Stimulated activated CD8-positive, alpha-beta memory T cell treated with anti-CD3 and anti-CD28 coated beads, Interleukin-12 subunit alpha, Interleukin-12 subunit beta, amount 100 ng/mL, for 4 hours (primary cell): Measurements from ENCODE around the gene SLC26A9.

ENCODE experiments used
- DNase-seq: peaks from one replicate; pipeline ENCODE4 v3.0.0-alpha.2; 2020; ENCODE audit warnings: low read depth

The SLC26A9 gene

DNA sequence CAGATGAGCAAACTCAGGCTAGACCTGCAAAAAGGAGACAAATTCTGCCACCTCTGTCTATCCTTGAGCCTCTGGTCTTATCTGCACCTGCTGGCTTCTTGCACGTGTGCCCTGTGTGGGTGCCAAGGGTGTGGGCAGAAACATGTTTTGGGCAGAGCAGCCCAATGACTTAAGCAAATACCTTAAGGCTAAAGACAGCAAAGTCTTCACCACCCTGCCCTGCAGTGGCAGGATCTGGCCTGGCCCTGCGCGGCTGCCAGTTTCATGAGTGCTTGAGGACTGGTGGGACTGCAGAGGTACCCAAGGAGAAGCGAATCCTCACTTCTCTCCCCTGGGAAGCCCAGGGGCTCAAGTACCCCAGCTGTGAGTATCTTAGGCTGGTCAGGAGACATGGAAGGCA, 3.8 kb upstream of the SLC26A9 start:
- no peak for DNase-seq

DNA sequence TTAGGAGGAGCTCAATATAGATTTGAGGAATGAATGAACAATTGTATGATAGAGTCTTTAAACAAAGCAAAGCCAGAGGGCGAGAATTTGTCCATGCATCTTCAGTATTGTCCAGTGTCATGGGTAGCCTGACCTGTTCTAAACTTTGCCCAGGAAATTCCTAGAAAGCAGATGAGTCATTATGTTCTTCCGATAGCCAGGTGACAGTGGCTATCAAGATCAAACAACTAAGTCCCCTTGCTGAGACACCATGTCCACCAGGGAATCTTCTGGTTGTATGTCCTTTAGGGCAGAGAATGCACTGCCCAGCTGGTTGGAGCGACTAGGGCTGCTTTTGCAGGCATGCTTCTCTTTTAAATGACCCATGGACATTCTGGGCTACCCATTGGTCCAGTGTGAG, 1.8 kb upstream of the SLC26A9 start:
- no peak for DNase-seq

DNA sequence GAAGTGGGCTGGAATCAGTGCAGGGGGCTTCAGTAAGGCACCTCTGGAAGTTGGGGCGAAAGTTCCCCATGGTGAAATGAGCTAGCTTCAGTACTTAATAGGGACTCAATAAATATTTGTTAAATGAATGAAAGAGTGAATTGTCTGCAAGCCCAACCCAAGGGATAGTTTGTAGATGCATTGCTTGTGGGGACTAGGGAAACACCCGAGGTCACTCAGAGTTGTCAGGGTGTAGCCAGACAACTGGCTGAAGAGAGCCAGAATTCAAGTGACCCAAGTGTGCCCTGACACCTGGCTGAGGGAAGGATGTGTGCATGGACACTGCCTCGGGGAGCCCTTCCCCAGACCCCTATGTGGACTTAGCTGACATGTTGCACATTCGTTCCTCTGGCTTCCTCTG, 1.3 kb upstream of the SLC26A9 start:
- DNase-seq: no peak

DNA sequence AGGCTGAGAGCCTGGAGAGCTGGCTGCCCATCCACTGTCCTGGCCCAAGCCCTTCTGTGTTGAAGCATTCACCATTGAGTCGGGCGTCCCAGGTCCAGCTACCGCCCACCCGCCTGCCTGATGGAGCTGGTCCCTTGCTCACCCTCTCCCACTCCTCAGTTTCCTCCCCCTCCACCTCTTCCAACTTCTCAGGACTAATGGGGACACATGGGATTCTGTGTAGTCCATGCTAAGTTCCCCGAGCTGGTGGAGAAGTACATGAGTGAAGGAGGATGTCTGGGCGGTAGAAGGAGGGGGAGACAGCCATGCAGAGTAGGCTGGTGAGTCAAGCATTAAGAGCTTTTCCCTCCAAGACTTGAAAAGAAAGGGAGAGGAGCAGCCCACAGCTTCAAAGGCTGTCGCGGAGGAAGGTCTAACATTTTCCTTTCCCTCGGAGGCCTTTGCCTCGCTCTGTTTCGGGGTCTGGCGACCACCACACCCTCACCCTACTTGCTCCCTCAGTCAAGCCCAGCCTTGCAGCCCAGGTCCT, 561 bp downstream of the SLC26A9 start:
- no peak for DNase-seq

DNA sequence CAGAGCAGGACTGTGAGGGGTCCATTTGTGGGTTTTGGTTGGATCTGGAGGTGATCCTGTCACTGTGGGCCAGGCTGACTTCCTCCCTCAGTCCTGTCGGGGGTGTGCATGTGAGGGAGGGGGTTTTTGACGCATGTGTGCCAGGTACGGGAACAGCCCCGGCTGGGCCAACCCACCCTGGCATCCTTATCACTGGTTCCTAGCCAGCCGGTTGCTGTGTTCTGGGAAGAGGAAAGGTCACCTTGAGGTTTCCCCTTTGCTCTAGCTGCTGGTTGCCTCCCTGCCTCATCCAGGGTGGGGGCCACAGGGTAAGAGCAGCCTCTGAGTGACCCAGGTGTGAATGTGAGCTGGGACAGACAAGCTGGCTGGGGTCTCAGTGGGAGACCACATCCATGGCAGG, 2.5 kb downstream of the SLC26A9 start:
- no peak for DNase-seq

DNA sequence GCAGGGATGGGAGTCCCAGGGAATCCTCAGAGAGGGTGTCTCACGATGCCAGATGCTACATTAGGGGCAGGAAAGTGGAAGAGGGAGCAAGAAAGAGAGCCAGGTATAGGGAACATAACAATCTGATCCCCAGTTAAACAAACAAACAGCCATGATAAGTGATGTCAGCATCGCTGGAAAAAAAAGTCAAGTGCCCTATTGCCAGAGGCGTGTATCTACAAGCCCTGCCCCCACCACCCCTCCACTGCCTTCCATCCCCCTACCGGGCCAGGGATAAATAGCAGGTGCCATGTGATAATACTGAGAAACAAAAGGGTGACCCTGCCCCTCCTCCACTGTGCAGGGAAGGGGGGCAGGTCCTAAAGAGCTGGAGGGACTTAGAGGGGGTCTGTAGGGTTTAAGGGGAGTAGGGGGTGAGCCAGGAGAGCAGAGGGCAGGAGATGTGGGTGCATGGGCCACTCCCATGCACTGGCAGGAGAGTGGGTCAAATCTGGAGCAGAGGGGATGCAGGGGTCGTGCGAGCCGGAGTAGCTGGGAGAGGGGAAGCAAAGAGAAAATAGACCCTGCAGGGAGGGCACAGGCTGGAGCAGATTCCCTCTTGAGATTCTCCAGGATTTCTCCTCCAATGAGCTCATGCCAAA, 3.4 kb downstream of the SLC26A9 start:
- DNase-seq: no peak

DNA sequence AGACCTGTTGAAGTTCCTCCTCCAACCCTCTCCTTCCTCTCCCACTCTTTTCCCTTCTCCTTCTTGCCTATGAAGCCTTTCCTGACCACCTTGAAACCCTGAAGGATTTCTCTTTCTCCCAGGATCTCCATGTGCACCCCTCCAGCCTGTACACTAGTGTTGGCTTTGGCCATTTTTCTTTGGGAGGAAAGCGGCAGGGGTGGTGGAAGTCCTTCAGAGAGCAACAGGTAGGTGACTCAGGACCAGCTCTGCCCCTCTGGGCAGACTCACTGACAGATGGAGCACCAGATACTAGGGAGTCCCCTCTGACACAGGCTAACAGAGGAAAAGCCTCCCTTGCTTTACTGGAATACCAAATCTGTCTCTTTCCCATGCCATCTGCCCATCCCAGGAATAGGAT, 4.6 kb downstream of the SLC26A9 start:
- no peak for DNase-seq

DNA sequence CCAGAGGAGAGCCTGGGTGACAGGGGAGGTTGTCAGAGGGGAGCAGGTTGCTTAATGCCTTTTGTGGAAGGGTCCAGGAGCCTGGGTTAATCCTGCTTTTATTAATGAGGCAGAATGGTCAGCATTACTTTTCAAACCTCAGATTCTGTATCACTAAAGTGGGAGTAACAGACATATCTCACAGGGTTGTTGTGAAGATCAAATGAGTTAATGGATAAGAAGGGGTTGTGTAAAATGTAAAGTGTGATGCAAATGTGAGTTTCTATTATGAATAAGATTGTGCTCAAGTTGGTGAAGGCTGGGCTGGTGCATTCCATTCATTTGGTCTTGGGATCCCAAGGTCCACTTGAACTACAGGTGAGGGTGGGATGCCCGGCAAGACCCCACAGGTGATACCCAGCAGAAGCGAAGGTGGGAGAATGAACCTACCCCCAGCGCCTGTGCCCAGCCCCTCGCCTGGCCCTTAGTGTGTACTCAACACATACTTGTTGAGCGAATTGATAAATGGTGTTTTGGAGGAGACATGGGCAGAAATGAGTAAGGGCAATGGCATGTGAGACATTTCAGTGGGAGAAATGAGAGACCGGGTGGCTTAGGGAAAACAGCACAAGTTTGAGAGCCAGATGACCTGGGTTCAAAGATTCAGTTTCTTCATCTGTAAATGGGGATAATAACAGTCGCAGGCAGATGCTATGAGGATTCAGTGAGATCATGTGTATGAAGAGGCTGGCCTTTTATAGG, 6.2 kb downstream of the SLC26A9 start:
- DNase-seq: no peak

DNA sequence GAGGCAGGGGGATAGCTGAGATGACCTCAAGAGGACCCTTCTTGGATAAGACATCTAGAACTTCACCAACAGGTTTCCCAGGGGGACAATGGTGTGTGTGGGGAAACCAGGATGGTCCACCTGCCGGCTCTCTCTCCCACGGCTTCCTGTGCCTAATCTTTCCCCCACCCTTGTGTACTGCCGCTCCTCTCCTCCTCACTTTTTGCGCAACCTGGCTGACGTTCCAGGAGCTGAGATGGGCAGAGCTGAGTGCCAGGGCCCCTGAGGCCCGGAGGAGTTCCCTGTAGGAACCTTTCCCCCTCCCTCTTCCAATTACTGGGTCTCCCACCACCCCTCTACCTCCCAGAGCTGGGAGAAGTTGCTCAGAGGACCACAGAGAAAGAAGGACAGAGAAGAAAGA, 6.9 kb downstream of the SLC26A9 start:
- DNase-seq: no peak

DNA sequence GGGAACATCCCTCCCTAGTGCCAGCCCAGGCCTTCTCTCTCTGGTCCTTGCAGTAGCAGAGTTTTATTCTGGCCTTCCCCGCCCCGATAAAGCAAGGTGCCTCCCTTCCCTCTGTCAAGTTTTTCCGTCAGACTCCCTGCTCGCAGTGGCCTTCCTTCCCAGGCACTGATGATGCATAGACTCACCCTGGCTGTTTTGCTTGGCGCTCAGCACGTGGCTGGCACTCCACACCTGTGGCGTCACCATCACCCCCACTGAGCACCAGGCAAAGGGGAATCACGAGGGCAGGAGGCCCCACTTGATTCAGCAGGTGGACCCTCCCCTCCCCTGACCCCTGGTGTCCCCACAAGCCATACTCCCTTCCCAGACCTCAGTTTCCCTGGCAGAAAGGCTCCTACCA, 7.4 kb downstream of the SLC26A9 start:
- no peak for DNase-seq

DNA sequence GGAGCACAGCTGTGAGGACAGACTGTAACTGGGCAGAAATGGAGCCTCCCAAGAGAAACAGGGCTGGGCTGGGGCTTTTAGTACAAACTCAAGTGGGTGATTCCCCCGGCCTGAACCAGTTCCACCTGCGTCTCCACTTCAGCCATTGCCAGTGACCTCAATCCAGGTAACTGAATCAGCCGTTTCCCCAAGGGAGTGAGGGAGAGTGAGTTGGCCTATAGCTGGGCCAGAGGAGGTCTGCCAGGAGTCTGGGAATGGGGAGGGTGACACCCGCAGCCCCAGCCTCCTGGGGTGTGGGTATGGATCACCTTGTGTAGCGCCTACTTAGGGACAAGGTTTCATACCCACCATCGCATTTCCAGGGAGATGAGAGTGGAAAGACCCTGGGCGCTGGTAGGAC, 8.5 kb downstream of the SLC26A9 start:
- no peak for DNase-seq

DNA sequence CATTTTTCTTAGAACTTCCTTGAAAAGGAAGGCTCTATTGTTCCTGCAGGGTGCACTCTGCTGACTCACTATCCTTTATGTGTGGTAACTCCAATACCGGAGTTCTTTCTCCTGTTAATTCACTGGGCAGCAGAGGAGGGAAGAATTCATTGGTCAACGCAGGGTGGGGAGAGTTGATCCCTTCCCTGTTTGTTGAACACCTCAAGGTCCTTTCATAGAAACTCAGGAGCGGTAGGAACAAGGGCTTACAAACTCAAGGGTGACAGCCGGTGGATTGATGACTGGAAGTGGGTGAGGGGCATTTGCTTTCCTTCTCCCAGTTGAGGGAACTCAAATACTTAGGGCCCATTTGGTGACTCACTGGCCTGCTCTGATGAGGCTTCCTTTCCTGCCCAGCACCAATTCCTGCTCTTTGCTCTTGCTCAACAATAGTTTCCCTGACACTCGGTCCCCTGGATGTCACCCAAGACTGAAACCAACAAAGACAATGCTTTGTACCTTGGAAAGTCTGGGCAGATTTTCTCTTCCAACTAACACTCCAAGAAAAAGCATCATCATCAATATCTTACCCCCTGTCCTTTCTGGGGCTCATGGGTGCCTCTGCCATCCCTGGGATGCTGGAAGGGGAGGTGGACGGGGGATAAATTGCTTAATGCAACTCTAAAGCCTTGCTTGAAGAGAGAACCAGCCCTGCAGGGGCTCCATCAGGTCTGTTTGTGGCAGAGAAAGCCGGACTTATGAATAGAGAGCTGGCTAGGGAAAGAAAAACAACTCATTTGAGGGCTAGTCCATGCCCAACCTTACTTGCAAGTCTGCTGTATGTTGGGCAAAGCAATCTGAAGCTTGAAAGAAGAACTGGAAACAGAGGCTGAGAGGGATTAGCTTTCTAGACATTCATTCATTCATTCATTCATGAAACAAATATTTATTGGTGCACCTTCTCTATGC, 9.3 kb downstream of the SLC26A9 start:
- no peak for DNase-seq

DNA sequence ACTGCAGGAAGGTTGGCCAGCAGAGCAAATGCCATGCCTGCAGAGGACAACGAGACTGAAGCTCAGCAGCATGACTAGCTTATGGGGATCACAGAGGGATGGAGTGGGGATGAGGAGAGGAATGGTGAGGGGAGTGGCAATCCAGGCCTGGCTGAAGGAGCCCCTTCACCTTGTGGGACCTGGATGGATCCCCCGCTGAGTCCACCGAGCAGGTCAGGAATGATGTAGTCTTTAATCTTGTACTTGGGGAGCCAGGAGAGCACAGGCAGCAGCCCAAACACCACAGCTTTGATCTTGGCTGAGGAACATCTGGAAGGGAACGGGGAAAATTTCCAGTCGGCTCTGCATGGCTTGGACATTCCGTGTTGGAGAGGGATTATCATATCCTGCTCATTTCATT, 10.5 kb downstream of the SLC26A9 start:
- DNase-seq: no peak

DNA sequence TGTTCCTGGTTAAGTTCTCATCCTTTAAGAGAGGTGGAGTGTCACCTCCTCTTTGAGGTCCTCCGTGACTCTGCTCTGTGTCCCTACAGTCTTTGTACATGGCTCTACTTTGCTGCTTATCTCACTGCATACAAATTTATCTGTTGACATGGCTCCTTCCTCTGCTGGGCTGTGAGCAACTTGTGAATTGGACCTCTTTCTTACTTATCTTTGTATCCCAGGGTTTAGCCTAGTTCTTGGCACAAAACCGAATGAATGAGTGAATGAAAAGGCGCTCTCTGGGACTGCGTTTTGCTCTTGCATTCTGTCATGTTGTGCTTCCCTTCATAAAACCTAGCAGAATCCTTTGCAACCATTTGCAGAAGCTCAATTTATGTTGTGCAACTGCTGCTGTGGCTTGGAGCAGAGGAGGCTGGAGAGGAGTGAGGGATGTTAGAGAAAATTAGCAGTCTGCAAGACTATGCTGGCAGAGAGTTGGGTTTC, 12.4 kb downstream of the SLC26A9 start:
- DNase-seq: no peak

DNA sequence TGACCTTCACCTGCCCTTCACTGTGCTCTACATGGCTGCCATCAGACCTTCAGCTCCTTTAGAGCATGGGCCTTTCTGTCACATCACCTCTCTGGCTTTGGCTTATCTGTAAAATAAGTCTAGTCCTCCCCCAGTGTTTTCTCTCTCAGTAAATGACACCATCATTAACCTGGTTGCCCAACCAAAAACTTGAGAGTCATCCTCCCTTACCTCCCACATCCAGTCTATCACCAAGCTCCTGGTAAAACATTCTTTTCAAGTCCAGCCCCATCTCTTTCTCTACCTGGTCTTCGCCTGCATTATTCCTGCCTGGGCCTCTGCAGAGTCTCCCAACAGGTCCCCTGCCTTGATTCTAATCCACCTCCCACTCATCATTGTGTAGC, 13.1 kb downstream of the SLC26A9 start:
- DNase-seq: no peak

DNA sequence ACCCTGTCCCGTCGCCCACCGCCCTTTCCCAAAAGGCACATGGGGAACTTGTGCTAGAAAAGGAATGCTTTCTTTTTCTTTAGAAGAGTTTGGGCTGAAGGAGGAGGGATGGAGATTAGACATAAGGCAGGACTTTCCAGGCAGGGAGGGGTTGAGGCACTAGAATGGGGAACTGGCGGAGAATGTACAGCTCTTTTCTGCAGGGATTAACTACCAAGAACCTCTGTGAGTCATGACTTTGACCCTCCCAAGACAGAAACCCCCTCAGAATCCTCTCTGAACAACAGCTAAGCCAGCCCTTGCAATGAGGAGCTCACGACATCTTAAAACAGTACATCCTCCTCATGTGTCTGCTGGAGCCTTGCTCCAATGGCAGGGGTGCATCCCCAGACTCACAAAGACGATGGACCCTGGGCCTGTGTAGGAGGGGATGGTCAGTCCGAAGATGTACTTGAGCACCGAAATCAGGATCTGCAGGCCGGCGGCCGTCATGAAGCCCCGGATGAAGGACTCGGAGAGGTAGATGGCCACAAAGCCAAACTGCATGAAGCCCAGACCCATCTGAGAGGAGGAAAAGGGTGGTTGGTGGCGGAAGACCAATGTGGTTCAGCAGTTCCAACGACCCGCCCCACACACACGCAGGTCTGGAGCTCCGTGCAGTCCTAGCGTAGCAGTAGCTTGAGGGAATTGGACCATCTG, 13.6 kb downstream of the SLC26A9 start:
- no peak for DNase-seq

DNA sequence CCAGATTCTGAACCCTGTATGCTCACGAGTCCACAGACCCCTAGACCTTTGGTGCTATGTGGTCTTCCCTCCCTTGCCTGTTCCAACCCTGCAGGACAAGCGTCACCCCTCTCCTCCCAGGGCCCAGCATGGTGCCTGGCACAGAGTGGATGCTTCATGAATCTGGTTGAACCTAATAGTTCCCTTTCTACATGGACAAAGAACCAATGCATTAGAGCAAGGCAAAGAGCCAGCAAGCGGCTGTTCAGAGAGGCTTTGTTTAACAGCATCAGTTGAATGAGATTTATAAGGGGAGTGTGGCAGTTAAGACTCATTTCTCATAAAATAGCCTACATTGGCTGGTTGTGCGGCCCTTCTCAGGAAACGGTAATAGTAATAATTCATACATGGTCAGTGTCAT, 14.9 kb downstream of the SLC26A9 start:
- no peak for DNase-seq

DNA sequence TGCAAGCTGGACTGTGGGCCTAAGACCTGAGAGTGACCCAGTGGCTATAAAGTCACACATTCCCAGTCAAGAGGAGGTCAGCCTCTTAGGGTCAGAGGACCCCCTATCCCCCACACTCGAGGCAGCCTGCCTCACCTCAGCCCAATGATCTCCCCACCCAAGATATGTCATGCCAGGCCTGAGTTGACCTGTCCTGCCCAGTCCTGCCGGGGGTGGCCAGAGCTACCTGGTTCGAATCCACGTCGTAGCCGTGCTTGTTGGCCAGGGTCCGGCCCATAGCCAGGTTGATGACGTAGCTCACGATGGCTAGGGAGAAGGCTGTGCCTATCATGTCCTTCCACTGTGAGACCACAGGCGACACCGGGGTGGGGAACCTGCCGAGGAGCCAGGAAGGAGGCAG, 15.6 kb downstream of the SLC26A9 start:
- no peak for DNase-seq

DNA sequence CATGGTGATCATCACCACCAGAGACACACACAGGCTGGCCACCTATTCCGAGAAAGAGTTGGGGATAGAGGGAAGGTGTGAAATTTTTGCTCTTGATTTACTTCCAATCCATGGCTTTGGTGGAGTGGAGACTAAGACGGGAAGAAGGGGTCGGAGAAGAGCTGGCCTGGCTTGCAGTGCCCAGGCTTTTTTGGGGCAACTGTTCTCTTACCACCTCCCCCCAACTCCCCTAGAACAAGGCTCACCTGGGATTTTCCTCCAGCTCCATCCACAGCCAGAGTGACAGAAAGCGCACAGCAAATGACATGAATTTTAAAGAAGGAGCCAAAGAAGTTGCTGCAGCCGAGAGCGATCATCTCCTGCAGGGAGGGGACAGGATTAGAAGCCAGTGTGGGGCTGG, 16.0 kb downstream of the SLC26A9 start:
- DNase-seq: no peak

DNA sequence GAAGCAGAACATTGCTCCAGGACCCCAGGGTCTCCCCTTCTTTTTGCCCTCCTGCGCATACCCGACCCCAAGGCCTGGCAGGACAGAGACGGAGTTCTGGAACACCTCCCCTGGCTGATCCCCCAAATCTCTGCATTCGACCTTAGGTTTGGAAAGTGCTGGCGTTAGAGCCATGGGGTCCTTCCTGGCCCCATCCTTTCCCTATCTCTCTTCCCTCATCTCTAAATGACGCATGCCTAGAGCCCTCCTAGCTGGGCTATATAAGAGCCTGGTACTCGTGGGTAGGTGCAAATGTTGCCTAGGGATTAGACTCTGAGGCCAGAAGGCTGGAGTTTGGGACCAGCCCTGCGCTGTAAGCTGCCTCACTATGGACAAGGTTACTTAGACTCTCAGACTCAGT, 16.6 kb downstream of the SLC26A9 start:
- DNase-seq: no peak

DNA sequence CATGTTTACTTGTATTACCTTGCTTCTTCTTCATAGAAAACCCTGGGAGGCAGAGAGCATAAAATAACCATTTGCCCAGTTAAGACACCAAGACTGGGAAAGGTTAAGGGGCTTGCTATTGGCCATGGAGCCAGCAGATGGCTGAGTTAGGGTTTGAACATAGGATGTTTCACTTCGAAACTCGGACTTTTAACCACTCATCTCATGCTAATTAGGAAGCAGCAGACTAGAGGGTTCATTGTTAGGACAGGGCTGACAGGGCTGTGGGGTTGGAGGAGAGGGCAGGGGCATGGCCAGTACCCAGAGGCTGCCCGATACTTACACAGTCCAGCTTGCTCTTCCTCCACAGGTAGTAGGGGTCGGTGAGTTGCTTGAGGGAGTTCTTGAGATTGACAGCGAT, 17.0 kb downstream of the SLC26A9 start:
- no peak for DNase-seq

DNA sequence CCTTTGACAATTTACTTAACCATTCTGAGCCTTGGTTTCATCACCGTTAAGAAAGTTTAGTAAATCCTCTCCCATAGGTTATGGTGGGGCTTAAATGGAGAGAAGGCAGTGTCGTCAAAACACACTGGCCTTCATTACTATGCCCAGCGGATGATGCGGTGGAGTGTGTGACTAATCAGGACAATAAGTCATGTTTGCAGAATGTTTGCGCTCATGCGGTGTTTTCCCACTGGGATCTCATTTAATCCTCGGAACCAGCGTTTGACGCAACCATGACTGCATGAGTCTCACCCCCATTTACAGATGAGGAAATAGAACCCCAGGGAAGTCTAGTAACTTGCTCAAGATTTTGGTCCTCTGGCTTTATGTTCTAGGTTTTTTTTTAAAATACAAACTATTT, 17.5 kb downstream of the SLC26A9 start:
- DNase-seq: no peak
